GM20000 (cell line): ENCODE measurements around the gene MYO19.
"Not testable (repeated sequence)": the region's sequence is repeated elsewhere in the genome, so short reads cannot be mapped to it uniquely, and the experiment has no call there.

Experiments used
- DNase-seq: peaks from one replicate; pipeline ENCODE4 v3.0.0; 2012; ENCODE audit warnings: low spot score
- TF ChIP-seq, protein P1 (sequence below): IDR thresholded peaks from 2 replicates; pipeline ENCODE4 v1.5.1; 2012; ENCODE audit warnings: mild to moderate bottlenecking, control low read depth; ENCODE audit errors: extremely low read depth, missing control alignments

Gene MYO19

DNA sequence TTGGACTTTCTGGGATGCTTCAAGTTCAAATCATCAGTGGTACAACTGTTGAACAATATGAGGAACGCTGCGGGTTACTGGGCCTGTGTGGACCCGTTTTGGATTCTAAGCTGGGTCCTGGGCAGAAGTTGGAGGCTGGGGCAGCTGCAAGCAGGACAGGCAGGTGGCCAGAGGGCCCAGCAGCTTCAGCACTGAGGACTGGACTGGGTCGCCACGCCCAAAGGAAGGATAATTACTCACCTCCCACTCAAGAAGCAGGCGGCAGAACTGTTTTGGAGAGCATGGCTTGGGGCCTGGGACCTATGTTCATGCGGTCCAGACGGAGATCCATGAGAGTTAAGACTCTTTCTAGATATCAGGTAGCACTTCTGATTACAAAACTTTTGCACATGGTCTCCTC, 49.6 kb downstream of the MYO19 start:
- DNase-seq, result no peak
- TF ChIP-seq, protein P1, sequence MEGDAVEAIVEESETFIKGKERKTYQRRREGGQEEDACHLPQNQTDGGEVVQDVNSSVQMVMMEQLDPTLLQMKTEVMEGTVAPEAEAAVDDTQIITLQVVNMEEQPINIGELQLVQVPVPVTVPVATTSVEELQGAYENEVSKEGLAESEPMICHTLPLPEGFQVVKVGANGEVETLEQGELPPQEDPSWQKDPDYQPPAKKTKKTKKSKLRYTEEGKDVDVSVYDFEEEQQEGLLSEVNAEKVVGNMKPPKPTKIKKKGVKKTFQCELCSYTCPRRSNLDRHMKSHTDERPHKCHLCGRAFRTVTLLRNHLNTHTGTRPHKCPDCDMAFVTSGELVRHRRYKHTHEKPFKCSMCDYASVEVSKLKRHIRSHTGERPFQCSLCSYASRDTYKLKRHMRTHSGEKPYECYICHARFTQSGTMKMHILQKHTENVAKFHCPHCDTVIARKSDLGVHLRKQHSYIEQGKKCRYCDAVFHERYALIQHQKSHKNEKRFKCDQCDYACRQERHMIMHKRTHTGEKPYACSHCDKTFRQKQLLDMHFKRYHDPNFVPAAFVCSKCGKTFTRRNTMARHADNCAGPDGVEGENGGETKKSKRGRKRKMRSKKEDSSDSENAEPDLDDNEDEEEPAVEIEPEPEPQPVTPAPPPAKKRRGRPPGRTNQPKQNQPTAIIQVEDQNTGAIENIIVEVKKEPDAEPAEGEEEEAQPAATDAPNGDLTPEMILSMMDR, result no peak

DNA sequence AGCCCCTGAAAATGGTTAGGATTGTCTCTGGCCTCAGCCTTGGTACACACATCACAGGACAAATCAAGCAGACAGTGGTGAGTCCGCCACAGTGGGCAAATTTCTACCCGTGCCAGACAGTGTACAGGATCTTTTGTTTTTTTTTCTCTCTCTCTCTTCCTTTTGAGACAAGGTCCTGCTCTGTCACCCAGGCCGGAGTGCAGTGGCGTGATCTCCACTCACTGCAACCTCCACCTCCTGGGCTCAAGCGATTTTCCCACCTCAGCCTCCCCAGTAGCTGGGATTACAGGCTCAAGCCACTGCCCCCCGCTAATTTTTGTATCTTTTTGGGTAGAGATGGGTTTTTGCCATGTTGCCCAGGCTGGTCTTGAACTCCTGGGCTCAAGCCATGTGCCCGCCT, 50.6 kb downstream of the MYO19 start:
- not testable (repeated sequence) for DNase-seq

DNA sequence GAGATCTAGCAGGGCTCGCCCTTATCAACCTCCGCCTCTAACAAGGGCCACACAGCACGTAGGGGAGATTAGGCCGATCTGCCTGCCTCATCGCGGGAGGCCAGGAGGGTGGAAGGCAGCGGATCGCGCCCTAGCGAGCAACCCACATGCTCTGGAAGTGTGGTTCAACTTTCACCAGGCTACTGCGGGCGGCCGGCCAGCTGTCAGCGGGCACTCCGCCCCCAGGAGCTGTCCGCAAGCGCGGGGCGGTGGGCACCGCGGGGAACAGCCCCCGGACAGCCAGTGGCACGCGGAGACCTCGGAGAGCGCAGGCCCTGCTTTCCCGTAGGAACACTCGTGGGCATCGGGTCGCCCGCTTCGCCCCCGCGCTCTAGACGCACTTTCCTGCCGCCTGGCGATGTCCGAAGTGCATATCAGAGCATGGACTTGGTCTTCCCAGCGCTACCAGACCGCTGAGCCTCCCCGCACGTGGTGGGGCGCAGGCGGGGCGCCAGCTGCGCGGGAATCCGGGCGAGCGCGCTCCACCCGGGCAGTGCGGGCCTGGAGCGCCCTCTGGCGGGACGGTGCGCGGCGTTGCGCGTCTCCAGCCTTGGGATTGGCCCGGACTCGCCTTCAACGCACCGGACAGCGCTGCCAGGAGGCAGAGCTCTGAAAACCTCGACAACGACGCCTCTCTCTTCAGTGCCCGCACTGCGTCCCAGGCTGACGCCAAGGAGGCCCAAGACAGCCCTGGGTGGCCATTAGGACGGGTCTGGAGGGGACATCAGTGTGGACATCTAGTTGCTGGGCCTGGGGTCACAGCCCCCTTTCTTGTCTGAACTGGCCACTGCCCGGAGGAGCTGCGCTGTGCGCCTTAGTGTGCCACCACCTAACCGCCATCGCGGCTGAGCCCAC, 51.8 kb downstream of the MYO19 start:
- TF ChIP-seq, protein P1, result peak; percentile 85
- peak; percentile 96 for DNase-seq

DNA sequence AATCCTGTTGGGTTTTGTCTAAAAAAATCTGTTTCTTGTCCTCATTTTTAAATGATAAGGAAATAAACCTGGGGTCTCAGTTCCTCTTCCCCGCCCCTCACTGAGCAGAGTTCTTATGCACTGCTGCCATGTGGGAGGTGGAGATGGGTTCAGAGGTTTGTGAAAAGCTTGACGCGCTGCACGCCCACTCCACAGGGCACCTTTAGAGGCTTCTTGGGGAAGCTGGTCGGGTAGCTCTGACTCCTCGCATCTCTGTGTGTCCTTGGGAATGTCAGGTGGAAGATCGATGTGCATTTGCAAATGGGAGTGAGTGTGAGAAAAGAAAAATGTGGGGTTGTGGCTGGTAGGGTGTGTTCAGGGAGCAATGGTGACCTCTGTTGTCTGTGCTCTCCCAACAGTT, 52.8 kb downstream of the MYO19 start:
- TF ChIP-seq, protein P1, result no peak
- no peak for DNase-seq

DNA sequence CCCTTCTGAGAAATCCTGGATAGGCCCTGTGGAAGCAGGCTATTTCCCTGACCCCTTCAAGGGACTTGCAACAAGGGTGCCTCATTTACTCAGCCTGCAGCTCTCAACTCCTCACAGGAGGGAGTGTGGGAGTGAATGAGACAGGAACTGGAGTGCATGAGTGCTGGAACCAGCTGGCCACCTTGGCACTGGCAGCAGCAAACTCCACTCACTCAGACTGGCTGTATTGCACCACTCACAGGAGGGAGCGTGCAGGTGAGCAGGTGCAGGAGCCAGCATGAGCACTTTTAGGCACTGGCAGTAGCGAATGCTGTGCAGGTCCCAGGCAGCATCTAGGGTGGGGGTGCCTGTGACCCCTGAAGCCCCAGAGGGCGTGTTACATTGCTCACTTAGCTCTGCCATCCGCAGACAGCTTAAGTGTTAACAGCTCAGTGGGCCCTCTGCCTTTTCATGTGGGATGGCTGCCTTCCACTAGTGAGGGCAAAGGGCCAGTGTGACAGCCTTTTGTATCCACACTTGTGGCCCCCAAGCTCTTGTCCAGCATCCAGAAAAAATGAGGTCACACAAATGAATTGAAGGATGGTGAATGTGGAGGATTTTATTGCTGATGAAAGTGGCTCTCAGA, 59.2 kb downstream of the MYO19 start:
- no peak for DNase-seq
- TF ChIP-seq, protein P1, result no peak

DNA sequence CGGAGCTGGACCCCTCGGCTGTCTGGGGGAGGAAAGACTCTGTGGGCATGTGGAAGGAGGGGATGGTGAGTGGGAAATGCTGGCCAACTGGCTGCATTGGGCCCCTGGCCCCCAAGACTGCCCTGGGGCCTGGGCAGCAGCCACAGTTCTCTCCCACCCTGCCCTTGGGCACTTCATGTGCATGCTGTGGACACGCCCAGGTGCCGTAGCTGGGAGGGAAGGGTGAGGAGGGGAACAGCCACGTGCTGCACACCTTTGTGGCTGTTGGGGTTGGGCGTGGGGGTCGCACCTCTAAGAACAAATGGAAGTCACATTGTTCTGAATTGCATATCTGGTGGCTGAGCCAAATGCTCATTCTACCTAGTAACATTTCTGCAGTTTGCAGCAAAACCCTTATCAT, 60.1 kb downstream of the MYO19 start:
- no peak for DNase-seq
- TF ChIP-seq, protein P1, result no peak

DNA sequence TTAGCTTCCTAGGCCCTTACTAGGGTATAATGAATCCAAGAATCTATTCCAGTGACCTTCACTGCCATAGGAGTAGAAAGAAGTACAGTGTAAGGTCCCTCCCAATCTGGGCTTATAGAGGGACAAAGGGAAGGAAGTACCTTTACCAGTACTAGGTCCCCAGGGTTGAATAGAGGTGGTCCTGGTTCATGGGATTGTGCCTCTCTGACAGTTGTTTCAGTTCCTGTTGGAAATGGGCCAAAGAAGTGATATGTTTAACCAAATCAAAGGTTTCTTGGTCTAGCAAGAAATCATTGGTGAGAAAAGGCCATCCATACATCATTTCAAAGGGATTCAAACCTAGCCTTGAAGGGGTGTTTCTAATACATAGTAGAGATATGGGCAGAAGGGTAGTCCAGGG, 64.2 kb downstream of the MYO19 start:
- TF ChIP-seq, protein P1, result no peak
- no peak for DNase-seq
